Nephron progenitor cell (in vitro differentiated cells): ENCODE results near the gene CACFD1.
A peak's percentile ranks its signal among the peaks of the same experiment; 100 is the strongest.

ENCODE experiments used
- DNase-seq: peaks from one replicate; pipeline ENCODE4 v3.0.0; 2021
- H3K27ac Mint-ChIP-seq: 2 replicates; pipeline ENCODE4 v1.8.0; 2021; ENCODE audit warnings: mild to moderate bottlenecking, moderate library complexity, mixed read lengths
- H3K27me3 Mint-ChIP-seq: 2 replicates; pipeline ENCODE4 v1.8.0; 2021; ENCODE audit warnings: mild to moderate bottlenecking, low read depth, mixed read lengths; ENCODE audit not compliant: poor library complexity
- H3K36me3 Mint-ChIP-seq: 2 replicates; pipeline ENCODE4 v1.8.0; 2021; ENCODE audit warnings: low read depth, mixed read lengths
- H3K4me1 Mint-ChIP-seq: 2 replicates; pipeline ENCODE4 v1.8.0; 2021; ENCODE audit warnings: mixed read lengths
- H3K4me3 Mint-ChIP-seq: 2 replicates; pipeline ENCODE4 v1.8.0; 2021; ENCODE audit warnings: mild to moderate bottlenecking, moderate library complexity, mixed read lengths
- H3K9me3 Mint-ChIP-seq: 2 replicates; pipeline ENCODE4 v1.8.0; 2021; ENCODE audit warnings: mild to moderate bottlenecking, moderate library complexity, mixed read lengths
- CTCF ChIP-seq: fragments of 200-600 bp; sonication (generic); IDR thresholded peaks from 2 replicates; pipeline ENCODE4 v1.5.0; 2021; ENCODE audit warnings: antibody characterized with exemption

The CACFD1 gene

GRCh38 chr9:133456409-133456808 is 3.4 kb upstream of the CACFD1 start:
- no peak for DNase-seq
- TF ChIP-seq CTCF, result no peak
- H3K9me3 Mint-ChIP-seq, result no peaks in the 10 kb centered on the region
- no peak overlapping the region for H3K27ac Mint-ChIP-seq
- H3K36me3 Mint-ChIP-seq, result no peaks in the 10 kb centered on the region
- peaks cover 3% of the 10 kb centered on the region for H3K27me3 Mint-ChIP-seq
- peaks cover 18% of the 10 kb centered on the region for H3K4me1 Mint-ChIP-seq
- H3K4me3 Mint-ChIP-seq, result no peak overlapping the region

- Mint-ChIP-seq H3K4me3 (no peak overlapping the region), H3K4me1 (peaks cover 26% of the 10 kb centered on the region), H3K9me3 (no peaks in the 10 kb centered on the region), H3K36me3 (no peaks in the 10 kb centered on the region), H3K27ac (no peak overlapping the region), H3K27me3 (peaks cover 3% of the 10 kb centered on the region)
- TF ChIP-seq CTCF, result no peak
- no peak for DNase-seq
These were observed 2.5 kb upstream of the CACFD1 start for GRCh38 chr9:133457233-133457632.

- no peaks in the 10 kb centered on the region for H3K9me3 Mint-ChIP-seq
- TF ChIP-seq CTCF, result no peak
- peaks cover 2% of the 10 kb centered on the region for H3K27me3 Mint-ChIP-seq
- no peak overlapping the region for H3K27ac Mint-ChIP-seq
- peaks cover 31% of the 10 kb centered on the region for H3K4me1 Mint-ChIP-seq
- no peaks in the 10 kb centered on the region for H3K36me3 Mint-ChIP-seq
- no peak for DNase-seq
- H3K4me3 Mint-ChIP-seq, result no peak overlapping the region
These were observed 2.0 kb upstream of the CACFD1 start for GRCh38 chr9:133457748-133458147.

- no peak for TF ChIP-seq CTCF
- no peaks in the 10 kb centered on the region for H3K36me3 Mint-ChIP-seq
- peaks cover 42% of the 10 kb centered on the region for H3K4me1 Mint-ChIP-seq
- no peak for DNase-seq
- no peak overlapping the region for H3K27ac Mint-ChIP-seq
- H3K9me3 Mint-ChIP-seq, result no peaks in the 10 kb centered on the region
- H3K27me3 Mint-ChIP-seq, result peaks cover 3% of the 10 kb centered on the region
- peak overlapping the region; percentile 83 for H3K4me3 Mint-ChIP-seq
These were observed 1.0 kb upstream of the CACFD1 start for GRCh38 chr9:133458643-133459312.

GRCh38 chr9:133460405-133461175 is 812 bp downstream of the CACFD1 start:
- DNase-seq, result no peak
- Mint-ChIP-seq H3K9me3 (no peaks in the 10 kb centered on the region), H3K4me3 (peak overlapping the region; percentile 87), H3K4me1 (peaks cover 47% of the 10 kb centered on the region), H3K27ac (peak overlapping the region; percentile 36), H3K36me3 (peaks cover 3% of the 10 kb centered on the region), H3K27me3 (peaks cover 3% of the 10 kb centered on the region)
- no peak for TF ChIP-seq CTCF

GRCh38 chr9:133461975-133462374 is 2.2 kb downstream of the CACFD1 start:
- H3K36me3 Mint-ChIP-seq, result peaks cover 4% of the 10 kb centered on the region
- no peak overlapping the region for H3K4me3 Mint-ChIP-seq
- H3K9me3 Mint-ChIP-seq, result no peaks in the 10 kb centered on the region
- TF ChIP-seq CTCF, result no peak
- H3K27ac Mint-ChIP-seq, result no peak overlapping the region
- peaks cover 47% of the 10 kb centered on the region for H3K4me1 Mint-ChIP-seq
- no peak for DNase-seq
- H3K27me3 Mint-ChIP-seq, result peaks cover 3% of the 10 kb centered on the region
